Measurements from ENCODE around the gene GLB1L3.

DNA sequence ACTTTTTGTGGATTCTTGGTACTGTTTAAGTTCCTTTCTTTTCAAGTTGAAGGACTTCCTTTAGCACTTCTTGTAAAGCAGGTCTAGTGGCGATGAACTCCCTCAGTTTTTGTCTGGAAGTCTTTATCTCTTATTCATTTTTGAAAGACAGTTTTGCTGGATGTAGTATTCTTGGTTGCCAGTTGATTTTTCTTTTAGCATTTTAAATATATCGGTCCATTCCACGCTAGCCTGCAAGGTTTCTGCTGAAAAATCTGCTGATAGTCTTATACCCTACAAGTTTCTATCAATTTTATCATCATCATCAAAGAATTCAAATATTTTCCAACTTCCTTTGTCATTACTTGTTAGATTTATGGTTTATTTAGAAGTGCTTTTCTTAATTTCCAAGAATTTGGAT is 40.9 kb downstream of the GLB1L3 start:
- TF ChIP-seq, protein P1, sequence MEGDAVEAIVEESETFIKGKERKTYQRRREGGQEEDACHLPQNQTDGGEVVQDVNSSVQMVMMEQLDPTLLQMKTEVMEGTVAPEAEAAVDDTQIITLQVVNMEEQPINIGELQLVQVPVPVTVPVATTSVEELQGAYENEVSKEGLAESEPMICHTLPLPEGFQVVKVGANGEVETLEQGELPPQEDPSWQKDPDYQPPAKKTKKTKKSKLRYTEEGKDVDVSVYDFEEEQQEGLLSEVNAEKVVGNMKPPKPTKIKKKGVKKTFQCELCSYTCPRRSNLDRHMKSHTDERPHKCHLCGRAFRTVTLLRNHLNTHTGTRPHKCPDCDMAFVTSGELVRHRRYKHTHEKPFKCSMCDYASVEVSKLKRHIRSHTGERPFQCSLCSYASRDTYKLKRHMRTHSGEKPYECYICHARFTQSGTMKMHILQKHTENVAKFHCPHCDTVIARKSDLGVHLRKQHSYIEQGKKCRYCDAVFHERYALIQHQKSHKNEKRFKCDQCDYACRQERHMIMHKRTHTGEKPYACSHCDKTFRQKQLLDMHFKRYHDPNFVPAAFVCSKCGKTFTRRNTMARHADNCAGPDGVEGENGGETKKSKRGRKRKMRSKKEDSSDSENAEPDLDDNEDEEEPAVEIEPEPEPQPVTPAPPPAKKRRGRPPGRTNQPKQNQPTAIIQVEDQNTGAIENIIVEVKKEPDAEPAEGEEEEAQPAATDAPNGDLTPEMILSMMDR (IDR thresholded peaks at IDR 0.05) = no peak
- TF ChIP-seq EZH2phosphoT487 (IDR thresholded peaks at IDR 0.05) = no peak
- no peak for TF ChIP-seq EZH2 (IDR thresholded peaks at IDR 0.05)

Measured in neural progenitor cell (in vitro differentiated cells).